ENCODE measurements around the gene GBX1.

Gene GBX1

DNA sequence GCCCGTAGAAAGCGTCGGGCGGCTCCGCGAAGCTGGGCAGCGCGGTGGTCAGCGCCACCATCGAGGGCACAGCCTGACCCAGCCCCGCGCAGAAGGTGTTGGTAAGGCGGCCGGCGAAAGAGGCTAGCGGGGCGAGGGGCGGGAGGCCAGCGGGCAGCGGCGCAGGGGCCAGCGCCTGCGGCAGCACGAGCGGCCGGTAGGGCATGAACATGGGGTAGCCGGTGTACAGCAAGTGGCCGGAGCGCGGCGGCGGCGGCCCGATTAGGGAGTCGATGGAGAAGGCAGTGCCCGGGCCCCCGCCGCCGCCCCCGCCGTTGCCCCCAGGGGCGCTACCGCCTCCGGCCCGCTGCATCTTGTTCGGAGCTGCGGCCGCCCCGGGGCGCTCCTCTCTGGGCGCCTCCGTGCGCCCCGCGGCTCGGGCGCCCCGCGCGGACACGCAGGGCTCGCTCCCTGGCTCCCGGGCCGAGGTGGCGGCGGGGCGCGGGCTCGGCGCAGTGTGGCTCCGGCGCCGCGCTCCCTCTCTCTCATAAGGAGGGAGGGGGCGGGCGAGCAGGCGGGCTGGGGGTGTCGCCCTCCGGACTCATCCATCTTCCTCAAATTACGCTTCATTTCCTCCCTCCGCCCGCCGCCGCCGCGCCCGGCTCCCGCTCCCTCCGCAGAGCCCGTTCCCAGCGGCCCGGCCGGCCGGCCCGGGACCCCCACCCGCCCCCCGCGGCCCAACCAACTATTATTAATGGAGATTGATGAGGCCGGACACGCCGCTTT is at the start of gene GBX1:
Gene GBX1, minus strand, starts transcription at position 498 of the 765 bp plus-strand sequence. Its CDS starts 146 bp downstream, at position 352.
- peak; percentile 18 for DNase-seq

GRCh38 chr7:151215396-151215795 is 47.9 kb upstream of the GBX1 start:
- DNase-seq: no peak

- DNase-seq: no peak
Measured at GRCh38 chr7:151213826-151214225, 46.3 kb upstream of the GBX1 start.

DNA sequence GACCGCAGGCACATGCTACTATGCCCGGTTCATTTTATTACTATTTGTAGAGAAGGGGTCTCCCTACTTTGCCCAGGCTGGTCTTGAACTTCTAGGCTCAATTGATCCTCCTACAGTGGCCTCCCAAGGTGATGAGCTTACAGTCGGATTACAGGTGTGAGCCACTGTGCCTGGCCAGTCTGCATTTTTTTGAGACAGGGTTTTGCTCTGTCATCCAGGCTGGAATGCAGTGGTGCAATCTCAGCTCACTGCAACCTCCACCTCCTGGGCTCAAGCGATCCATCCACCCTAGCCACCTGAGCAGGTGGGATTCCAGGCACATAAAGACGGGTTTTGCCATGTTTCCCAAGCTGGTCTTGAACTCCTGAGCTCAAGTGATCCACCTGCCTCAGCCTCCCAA is 45.1 kb upstream of the GBX1 start:
- DNase-seq: no peak

DNA sequence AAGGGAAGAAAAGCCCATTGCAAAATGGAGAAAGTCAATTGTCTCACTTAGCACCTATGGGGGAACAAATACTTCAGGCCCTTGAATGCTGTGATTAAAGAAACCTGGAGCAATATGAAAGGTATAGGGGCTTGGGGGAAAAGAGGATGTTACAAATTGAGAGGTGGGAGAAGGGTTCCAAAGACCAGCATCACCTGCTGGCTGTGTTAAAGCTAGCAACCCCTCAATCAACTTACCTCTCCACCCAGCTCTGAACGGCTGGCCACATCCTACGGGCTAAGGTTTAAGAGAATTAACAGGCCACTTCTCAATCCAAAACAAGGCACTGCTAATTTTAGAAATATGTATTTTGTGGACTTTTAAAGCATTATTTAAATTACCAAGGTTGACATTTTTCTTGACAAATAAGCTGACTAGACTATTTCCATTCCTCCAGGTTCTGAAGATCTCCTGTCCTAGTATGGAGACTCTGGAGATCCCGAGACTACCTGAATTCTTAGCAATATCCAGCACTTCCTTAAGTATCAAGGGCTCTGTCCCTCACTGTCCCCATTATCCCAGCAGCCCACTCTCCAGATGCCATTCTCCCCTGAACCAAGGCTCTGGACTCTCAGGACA is 43.8 kb upstream of the GBX1 start:
- DNase-seq: no peak

DNA sequence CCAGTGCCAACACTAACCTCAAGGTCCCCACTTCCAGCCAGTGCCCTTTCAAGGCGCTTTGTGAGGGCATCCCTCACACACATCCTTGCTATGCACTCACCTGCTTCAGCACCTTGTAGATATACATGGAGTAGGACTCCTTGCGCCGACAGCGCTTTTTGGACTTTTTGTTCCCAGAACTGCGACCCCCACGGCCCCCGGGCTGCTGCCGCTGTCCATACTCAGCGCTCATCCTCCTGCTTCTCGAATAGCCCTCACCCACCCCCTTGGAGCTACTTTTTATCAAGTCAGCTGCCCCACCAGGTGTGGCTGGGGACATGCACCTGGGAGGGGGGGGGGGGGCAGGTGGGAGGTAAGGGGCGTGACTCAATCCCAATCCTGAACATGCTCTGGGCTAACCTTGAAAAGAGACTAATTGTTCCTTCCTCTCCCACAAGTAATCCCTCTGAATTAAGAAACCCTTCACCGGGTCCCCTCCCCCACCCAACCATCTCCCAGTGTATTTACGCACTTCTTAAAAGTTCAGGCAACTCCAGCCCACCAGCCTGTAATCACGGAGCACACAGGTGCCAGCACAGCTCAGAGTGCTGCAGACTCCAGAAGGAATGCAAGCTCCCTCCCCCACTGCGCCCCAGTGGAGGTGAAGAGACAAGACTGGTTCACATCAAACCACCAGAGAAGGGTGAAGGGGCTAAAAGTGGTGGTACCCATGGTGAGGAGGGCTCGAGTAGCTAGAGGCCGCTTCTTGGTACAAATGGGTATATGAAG is 42.8 kb upstream of the GBX1 start, which contains the start of gene H2BK1:
Gene H2BK1, minus strand, starts transcription at position 402 of the 768 bp plus-strand sequence. Its CDS starts 170 bp downstream, at position 232.
- DNase-seq: no peak

DNA sequence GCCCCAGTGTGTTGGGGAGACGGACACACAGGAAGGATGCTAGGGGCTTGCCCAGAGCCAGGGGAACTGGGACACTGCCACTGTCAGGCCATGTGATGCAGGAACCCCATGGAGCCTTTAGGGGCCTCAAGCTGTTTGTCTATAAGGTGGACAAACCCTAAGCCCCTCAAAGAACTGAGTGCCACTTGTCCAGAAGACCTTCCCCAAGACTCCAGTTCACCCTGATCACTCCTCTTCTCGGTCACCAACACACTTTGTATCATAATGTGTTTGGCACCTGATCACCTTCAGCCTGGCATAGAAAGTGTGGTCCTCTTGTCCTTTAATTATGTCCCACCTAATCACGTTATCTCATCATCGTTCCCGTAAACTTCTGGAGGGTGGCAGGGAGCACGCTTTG is 42.1 kb upstream of the GBX1 start:
- DNase-seq: no peak

GRCh38 chr7:151208253-151208862 is 40.9 kb upstream of the GBX1 start:
- DNase-seq: no peak

GRCh38 chr7:151207804-151208203 is 40.3 kb upstream of the GBX1 start:
- no peak for DNase-seq

- DNase-seq: no peak
Measured at GRCh38 chr7:151207315-151207714, 39.8 kb upstream of the GBX1 start.

DNA sequence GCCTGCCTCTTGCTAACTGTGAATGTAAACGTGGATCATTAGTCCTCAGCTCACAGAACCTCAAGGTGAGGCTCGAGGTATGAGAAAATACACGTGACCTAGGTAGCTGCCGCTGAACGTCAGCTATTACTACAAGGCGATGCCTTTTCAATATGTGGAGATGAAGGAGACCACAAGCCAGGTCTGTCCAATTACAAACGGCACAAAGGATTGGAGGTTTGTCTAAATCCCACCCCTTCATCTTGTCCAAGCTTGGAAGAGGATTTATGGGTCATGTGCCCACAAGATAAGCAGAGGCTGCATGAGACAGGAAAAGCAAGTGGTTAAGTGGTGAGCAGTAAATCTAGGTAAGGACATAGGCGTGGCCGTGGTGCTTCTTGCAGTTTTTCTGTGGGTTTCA is 39.4 kb upstream of the GBX1 start:
- no peak for DNase-seq

- no peak for DNase-seq
Measured at GRCh38 chr7:151205730-151206129, 38.2 kb upstream of the GBX1 start.

- no peak for DNase-seq
Measured at GRCh38 chr7:151204383-151205032, 37.0 kb upstream of the GBX1 start.

- no peak for DNase-seq
Measured at GRCh38 chr7:151202836-151203235, 35.3 kb upstream of the GBX1 start.

DNA sequence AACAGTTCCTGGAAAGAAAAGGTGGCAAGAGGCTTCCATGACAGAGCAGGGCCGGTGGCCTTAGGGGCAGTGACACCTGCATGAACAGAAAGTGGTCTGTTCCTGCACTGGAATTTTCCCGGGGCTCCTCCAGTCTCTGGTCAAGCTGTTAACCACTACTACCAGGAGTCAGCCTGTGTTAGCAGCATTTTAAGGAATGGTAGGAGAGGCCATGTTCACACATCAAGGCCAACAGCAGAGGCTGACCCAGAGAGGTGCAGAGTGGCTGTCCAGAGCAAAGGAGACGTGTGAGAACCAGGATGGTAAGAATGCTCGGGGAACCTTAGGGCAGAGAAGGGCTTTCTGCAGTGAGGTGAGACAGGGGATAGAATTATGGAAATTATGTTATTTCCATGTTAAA is 34.3 kb upstream of the GBX1 start:
- no peak for DNase-seq

GRCh38 chr7:151201344-151201743 is 33.9 kb upstream of the GBX1 start:
- no peak for DNase-seq

DNA sequence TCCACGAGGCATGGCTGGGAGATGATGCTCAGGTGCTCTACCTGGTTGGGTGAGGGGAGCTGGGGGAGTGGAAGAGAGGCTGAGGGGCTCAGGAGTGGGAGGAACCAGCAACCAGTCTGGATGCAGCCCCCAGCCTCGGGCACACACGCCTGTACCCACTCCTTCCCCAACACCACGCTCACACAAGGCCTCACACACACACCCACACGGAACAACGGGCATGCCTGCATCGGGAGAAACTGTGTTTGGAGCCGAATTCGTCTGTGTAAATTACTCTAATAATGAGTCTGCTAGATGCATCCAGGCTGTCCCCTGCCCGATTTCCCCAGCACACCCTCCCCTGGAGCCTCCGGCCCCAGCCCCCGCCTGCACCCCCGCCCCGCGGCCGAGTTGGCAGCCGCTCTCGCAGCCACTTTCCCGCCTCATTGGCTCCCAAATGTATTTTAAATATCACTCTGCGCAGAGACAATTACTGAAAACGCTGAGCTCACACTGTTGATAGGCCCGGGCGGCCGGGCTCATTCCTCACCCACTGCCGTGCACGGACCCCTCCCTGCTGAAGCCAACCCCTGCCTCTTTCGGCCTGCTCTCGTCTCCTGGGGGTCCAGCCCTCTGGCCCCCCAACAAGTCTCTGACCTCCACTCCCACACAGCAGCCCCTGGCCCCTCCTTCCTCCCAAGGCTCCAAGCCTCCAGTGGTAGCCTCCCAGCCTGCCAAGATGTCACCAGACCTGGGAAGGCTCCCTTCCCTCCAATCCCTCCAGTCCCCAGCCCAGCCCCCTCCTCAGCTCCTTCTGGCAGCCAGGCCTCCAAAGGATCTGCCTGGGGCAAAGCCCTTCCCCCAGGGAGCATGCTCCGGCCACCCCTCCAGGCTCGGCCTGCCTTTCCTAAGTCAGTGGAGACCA is 31.7 kb upstream of the GBX1 start:
- peak; percentile 27 for DNase-seq

DNA sequence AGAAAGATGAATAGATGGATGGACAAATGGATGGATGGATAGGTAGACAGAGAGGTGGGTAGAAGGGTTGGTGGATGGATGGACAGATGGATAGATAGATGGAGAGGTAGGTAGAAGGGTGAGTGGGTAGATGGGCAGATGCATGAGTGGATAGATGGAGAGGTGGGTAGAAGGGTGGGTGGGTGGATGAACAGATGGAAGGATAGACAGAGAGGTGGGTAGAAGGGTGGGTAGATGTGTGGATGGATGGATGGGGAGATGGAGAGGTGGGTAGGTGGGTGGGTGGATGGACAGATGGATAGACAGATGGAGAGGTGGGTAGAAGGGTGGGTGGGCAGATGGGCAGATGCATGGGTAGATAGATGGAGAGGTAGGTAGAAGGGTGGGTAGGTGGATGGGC is 30.4 kb upstream of the GBX1 start:
- no peak for DNase-seq

DNA sequence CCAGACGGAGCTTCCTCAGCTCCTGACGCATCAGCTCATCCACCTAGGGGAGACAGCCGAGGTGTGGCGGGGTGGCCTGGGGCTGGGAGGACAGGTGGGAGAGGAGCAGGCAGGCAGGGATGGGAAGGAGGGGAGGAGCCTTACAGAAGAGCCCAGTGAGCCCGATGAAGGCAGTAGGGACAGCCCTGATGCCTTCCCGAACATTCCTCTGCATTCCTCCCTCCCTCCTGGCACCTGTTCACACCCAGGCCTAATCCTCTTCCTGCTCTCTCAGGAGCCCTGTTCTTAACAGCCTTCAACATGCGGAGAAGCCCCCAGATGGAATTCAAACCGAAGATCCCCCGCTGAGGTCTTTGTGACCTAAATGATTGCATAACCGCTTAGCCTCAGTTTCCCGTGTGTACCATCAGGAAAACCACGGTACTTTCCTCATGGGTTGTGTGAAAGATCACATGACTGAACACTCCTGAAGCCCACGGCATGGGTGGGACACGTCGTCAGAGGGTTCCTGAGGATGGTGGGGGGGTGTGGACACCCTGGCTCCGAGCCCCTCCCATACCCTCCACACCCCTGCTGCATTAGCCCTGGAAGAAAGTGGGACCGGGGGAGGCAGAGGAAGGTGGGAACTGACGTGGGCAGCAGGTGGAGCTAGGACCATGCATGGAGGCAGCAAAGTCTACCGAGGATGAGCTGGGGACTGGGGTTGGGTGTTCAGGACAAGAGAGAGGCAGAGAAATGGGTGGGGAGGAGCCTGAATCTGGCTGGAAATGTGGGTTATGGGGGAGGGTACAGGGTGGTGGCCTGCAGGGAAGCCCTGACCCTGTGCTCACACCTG is 28.3 kb upstream of the GBX1 start:
- DNase-seq: no peak

- no peak for DNase-seq
Measured at GRCh38 chr7:151194188-151194587, 26.7 kb upstream of the GBX1 start.

All from NCI-H345 (cell line).